Astrocyte of the hippocampus (primary cell): Measurements from ENCODE around the gene IP6K3.
A peak's percentile ranks its signal among the peaks of the same experiment; 100 is the strongest.

Experiments
- DNase-seq: peaks from one replicate; pipeline ENCODE4 v3.0.0; 2011; ENCODE audit warnings: low read depth, low spot score

IP6K3 gene

DNA sequence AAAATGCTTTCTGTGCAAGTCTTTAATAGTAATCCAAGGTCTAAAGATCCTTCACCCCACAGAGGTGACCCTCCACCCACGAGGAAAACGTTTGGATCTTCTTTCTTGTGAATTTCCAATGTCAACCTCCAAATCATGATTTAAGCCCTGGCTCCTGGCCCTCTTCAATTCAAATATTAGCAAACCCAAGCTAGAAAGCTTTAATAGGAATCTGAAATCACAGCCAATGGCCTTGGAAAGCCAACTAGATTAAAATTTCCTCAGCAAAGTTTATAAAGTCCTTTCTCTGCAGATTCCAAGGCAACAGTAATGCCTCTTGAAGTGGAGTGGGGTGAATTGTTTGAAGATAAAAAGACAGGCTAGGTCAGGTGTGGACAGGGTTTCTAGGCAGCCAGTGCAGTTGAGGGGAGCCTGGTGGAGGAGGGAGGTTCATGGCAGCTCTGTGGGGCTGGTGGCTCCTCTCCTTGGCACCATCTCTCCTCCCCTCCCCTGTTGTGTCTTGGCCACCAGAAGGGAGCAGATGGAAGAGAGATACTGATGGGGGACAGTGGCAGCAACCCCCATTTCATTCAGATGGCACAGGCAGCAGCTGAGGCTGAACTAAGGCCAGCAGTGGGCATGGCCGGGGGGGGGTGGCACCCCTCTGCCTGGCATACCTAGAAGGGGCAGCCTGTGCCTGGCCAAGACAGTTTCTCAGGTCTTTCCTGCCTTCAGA is 23.2 kb downstream of the IP6K3 start:
- no peak for DNase-seq

DNA sequence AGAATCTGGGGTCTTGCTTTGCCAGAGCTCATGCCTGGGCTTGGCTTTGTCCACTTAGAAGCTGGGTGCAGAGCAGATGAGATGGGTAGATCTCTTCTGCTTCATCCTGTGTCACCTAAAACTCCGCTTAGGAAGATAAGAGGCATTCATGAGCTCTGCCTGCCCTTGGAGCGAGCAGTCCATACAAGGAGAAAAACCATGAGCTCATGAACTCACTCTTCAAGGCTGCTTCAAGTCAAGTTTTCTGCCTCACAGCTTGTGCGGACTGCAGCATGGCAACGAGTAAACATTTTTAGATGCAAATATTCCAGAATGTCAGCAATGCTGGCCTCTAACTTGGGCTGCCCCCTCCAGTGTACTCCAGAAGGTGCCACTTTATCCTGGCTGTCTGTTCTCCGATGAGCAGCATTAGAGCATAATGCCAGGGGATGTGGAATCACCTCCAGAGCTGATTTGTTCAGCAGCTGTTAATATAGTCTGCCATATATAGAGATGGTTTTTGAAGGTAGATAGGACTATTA is 24.5 kb downstream of the IP6K3 start:
- DNase-seq = no peak

DNA sequence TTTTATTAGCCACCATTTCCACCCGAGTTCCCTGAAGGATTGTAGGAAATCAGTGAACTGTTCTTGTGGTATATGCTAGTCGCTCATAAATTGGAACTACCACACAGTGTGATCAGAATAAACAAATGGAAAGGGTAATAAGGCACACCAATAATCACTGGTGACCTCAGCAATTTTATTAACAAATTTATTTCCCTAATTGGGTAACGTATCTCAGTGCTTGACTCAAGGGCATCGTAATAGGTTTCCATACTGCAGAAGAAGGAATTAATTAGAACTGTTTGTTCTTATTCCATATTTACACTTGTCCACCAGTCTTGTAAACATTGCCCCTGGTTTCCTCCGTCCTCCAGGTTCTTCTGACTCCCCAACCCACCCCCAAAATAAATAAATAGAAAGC is 25.2 kb downstream of the IP6K3 start:
- no peak for DNase-seq

DNA sequence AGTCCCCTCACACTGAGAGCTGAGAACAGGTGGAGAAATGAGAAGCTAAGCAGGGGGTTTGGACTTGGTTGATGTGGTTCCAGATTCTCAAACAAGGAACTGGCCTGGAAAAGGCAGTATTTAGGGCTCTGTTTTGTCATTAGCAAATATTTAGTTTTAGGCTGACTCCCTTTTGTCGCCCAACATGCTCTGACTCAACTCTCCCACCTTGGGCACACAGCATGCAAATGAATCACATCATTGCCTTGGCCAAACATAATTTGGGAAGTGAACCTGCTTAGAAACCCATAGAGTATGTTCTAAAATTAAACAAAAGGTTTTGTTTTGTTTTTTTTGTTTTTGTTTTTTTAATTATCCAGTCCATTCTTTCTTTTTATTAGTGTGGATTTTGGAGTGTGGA is 25.7 kb downstream of the IP6K3 start:
- no peak for DNase-seq

DNA sequence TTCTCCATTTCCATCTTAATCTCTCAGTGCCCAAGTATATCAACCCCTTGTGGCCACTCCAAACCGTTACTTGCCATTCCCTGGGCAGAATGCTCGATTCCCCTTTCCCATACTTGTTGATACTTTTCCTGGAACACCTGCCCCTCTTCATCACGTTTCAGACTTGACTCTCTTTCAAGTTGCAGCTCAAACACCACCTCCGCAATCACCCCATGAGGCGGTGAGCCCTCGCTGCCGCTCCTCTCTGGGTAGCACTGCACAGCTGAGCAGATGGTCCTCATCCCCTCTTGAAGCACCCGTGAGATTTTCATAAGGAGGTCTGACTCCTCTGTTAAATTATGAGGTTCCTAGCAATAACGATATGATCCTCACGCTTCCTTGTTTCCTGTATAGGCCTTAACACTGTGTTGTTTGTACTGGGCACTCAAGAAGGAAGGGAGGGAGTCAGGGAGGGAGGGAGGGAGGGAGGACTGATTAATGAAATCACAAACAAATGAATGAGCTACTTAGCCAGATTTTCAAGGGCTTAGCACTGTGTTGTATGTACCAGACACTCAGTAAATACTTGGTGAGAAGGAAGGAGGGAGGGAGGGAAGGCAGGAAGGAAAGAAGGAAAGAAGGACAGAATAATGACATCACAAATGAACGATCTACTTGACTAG is 27.2 kb downstream of the IP6K3 start:
- DNase-seq = no peak

DNA sequence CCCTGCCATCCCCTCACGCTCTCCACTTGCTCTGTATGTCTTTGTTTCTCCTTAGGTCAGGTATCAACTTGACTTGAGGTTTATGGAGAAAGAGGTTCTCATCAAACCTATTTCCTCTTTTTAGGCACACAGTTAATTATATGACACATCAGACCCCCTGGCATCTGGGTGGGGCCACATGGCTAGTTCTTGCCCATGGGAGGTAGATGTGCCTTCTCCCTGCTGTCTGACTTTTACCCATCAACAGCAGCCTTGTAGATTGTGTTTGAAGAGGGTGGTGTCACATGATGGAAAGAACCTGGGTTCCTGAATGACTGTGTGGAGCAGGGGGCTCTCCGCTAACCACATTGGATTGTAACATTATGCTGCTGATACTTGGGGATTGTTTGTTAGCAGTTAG is 28.0 kb downstream of the IP6K3 start:
- no peak for DNase-seq

DNA sequence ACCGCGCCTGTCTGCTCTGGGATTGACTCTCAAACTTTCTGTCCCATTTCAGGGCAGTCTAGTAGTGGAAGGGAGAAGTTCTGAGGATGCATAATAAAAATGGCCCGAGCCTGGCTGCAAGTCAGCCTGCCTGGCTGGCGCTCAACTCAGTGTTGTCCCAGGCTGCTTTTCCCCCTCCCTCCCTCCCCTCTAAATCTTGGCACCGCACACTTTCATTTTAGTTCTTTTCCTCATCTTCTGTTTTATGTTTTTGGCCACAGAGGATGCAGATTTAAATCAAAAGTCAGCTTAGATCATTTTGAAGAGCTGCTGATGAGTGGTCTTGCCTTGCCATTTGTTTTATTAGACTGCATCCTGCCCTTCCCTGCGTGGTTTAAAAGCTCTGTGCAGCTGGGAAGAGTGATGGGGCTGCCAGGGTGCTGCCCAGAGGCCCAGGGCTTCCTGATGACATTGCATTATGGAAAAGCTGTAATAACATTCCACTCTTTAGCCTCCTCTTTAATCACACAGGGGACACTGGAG is 28.7 kb downstream of the IP6K3 start:
- DNase-seq = no peak

DNA sequence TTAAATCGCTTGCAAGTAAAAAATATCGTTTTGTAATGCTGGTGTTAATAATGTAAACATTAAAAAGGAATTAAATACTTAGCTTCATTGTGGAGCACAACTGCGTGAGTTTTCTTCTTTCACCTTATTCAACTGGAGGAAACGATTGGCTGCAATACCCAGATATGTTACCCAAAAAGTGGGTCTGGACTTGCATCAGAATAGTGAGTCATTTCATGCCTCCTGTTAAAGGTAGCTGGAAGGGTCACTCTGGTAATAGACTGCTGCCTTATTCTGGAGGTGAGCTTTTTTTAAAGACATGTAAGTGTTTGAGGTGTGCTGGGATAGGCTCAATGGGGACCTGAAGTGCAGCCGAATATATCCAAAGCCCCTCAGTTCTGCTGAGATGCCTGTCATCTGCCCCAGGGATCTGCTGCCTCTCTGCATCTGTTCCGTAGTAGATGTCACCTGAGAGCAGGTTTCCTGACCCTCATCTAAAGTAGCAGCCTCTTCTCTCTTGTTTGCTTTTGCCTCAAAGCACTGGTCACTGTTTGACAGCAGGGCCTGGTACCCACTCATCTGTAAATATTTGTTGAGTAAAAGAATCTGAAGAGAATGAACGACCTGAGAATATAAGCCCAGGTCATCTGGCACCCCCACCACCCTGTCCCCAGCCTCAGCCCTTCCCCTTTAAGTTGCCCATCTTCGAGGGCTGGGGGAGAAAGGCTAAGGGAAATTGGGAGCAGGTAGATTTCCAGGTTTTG is 29.6 kb downstream of the IP6K3 start:
- DNase-seq = no peak

DNA sequence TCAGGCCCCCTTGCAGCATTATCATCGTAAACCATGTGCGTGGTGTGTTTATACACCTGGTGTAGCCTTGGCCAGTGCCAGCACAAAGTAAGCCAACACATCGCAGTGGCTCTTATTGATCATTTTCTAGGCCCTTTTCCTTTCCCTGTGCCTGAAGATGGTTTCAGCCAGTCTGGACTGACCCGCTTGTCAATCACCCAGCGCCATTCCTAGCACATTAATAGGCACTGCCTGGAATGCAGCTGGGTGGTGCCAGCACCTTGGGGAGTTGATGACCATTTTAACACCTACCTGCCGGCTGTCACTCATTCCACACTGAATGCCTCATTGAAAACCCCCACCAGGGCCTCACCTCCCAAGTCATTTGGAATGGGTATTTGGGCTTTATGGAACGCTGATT is 30.3 kb downstream of the IP6K3 start:
- no peak for DNase-seq

DNA sequence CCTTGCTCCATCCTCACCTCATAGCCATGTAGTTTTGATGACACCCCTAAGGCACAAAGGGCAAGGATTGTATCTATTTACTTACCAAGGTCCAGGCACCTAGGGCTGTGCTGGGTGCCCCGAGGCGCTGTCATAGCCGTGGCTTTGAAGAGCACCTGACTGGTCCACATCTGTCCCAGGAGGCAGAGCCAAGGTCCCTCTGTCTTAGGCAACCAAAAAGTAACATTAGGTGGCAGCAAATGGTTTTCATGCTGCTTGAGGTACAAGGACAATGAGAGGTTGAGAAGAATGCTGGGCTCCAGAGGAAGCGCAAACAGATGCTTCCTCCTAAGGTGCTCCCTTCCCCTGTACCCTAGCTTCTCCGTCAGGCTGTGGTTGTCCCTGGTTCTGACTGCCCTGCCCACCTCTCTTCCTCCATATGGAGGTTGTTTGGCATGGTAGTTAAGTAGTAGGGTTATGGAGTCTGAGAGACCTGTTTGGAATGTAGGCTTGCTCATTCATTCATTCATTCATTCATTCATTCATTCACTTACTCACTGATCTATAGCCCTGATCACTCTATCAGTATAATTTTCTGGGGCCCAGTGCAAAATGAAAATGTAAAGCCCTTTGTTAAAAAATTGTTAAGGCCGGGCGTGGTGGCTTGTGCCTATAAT is 32.2 kb downstream of the IP6K3 start:
- no peak for DNase-seq

DNA sequence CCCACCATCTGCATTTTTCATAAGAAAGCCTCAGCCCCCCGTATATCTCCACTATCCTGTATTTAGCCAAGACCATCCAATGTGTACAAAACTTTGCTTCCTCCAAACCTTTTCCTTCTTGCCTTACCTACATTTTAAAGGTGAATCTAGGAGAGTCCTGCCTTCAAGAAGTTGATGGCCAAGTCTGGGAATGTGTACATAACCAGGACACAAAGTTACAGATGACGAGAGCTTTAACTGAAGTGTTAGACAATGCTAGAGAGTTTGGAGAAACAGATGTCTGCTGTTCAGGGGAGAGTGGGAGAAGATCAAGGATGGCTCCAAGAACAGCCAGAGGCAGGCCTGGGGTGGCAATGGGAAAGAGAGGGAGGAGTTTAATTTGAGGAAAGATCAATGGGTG is 32.9 kb downstream of the IP6K3 start:
- no peak for DNase-seq

DNA sequence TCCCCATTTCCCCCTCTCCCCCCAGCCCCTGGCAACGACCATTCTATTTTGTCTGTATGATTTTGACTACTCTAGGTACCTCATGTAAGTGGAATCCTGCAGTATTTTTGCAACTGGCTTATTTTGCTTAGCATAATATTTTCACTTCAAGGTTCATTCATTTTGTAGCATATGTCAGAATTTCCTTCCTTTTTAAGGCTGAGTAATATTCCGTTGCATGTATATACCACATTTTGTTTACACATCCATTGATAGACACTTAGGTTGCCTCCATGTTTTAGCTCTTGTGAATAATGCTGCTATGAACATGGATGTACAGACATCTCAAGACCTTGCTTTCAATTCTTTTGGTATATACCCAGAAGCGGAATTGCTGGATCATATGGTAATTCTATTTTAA is 33.8 kb downstream of the IP6K3 start:
- DNase-seq = no peak

DNA sequence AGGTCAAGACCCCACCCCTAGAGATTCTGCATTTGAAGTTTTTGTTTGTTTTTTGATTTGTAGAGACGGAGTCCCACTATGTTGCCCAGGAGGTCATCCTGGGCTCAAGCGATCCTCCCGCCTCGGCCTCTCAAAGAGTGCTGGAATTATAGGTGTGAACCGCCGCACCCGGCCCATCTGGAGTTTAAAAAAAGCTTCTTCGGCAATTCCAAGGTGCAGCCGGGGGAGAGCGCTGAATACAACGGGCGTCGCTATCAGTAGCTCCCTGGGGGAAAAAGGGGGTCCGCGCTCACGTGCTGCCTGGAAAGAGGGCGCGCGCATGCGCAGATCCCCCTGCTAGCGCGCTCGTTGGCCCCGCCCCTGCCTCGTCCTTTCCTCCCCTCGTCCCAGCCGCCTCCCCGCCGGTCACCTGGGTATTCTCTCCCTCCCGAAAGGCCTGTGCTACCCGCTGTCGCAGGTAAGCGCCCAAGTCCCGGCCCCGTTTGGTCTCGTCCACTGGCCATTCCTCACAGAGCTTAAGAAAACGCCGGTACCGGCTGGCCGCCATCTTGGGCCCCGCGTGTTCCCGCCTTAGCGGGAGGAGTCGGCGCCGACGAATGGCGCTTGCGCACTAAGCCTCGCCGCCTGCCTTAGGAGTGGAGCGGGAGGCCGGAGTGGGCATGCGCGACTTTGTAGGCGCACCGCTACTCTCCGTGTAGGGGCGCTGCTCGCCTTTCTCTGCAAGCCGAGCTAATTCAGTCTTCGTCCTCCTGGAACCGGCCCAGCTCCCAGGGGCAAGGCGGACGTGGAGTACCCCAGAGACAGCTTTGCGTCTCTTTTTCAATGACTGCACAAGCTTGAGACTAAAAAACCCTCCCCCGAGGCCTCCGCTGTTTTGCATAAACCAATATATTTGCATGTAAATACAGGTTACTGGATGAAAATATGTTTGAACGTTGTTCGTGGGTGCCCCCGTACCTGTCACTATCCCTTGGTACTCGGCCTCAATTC is 35.3 kb downstream of the IP6K3 start, which contains the start of gene UQCC2:
TSS of gene UQCC2 (minus strand) at position 561 of the 990 bp plus-strand sequence. CDS start at position 547, 14 bp downstream.
- DNase-seq = peak; percentile 98

DNA sequence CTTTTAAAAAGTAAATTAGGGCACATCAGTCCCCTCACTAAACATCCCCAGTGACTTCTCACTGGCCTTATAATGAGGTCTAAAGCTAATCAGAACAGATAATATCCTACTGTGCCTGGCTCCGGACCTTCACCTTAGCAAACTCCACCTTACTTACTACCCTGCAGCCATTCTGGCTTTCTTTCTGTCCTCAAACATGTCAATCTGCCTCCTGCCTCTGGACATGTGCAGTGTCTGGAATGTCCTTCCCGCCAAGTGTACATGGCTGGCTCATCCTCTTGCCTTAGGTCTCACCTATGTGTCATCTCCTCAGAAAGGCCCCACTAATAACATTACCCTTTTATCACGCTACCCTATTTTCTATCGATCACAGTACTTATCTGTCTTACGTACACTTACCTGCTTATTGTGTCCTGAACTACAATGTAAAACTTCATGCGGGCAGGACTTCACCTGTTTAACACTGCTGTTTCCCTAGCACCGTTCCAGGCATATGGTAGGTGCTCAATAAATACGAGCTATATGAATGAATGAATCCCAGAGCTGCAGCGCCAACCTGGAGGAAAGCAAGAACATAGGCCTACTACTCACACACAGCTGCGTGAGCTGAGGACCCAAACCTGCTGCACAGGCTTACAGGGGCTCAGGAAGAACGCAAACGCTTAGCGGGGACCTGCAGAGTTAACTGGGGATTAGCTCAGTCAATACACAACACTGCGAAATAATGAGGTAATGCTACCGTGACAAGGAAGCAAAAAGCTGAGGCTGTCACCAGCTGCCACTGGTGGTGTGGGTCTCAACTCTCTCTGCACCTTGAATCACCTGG is 36.2 kb downstream of the IP6K3 start:
- peak; percentile 28 for DNase-seq

DNA sequence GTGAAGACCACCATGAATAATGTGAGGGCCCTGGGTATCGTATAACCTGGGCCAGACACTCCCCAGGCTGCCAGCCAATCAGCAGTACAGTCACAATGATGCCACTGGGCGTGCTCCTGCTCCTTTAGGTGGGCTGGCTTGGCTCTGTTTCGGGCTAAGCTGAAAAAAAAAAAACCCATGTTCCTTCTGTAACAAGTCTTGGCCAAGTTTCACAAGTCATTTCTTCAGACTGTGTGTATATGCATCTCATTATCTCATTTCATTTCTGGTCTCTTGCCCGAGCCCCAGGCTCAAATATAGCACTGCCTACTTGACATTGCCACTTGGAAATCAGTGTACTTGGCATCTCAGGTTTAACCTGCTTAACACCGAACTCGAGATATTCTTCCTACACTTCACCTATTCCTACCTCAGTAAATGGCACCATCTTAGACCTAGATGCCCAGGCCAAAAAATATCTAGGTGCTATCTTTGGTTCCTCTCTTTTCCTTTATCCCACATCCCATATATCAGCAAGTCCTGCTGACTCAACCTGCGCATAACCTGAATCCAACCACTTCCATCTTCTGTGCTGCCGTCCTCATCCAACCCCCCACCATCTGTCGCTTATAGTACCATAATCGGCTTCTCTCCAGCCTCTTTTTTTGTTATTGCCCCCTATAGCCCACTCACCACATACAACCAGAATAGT is 37.0 kb downstream of the IP6K3 start:
- no peak for DNase-seq

DNA sequence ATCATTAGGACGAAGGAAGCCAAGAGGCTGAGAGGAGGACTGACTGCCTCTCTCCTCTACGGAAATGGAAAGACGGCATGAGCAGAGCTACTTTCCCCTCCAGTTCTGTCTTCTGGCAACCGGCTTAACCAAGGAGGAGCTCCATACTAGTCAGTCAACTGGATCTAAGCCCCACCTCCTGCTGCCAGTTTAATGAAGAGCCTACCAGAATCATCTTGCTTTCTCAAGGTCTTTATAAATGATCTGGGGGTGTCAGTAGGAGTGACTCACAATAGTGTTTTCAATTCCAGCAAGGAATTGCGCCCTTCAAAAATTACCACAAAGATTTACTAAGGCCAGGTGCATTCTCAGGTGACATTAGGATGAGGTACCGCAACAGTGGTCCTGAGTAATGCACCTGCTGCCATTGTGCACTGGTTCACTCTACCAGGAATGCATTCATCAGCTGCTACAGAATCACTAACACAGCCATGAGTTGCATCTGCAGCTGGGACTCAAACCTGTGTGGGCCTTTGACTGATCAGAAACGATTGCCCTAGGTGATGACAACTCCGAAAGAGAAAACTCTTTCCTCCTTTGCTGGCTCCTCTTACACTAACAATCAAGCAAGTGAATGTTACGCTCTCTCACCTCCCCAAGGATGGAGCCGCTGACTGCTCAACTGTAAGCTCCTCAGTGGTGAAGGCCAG is 38.0 kb downstream of the IP6K3 start:
- DNase-seq = no peak

DNA sequence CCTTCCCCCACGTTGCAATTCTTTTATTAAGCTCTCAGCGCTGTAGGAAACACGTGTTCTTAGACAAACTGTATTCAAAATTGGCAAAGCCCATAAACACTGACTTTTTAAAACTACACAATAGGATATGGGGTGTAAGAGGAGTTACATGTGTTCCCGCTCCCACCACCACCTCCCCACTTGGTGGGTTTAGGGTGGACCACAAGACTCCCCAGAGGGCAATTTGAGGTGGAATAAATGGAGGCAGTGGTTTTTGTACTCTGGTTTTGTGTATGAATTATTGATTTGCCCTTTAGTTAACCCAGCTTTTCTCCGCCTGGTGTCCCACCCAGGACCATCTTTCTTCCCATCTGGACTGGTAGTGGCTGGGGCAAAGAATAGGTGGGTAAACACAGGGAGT is 38.9 kb downstream of the IP6K3 start:
- DNase-seq = no peak

DNA sequence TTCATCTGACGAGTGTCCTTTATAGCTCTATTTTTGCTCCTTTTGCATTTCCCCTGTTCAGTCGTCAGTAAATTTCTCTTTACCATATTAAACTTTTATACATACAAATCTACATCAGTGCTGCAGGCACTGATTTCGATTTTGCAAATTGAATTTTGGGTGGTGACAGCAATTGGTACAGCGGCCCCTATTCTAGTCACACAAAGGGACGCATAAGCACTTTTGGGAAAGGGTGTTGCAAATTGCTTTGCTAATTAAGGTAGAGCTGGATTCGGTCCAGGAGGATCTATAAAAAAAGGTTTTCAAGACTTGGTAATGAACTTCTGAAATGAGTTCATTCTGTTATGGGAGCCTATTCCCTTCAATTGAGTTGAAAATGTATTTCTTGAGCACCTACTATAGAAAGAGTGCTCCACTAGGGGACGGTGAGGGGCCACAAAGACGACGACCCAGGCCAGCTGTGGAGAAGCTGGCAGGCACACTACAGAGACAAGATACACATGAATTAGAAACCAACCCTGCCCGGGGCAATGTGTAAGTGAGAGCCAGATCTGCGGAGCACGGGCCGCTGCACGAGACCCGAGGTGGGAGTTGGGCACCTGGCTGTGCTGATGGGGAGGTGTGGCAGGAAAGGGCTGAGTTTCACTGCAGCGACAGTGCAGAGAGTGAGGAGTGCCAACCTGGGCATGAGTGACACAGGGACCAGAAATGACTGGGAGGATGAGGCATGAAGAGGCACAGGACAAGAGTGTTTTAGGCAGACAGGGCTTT is 40.6 kb downstream of the IP6K3 start:
- no peak for DNase-seq
